NCI-H2196 (cell line): Measurements from ENCODE around the gene PCDHA5.
"Not testable (repeated sequence)": the region's sequence is repeated elsewhere in the genome, so short reads cannot be mapped to it uniquely, and the experiment has no call there.

Experiments
- DNase-seq: peaks from one replicate; lab custom pipeline; 2025; ENCODE audit not compliant: unreplicated experiment; lab: John Stamatoyannopoulos, UW

Gene PCDHA5

DNA sequence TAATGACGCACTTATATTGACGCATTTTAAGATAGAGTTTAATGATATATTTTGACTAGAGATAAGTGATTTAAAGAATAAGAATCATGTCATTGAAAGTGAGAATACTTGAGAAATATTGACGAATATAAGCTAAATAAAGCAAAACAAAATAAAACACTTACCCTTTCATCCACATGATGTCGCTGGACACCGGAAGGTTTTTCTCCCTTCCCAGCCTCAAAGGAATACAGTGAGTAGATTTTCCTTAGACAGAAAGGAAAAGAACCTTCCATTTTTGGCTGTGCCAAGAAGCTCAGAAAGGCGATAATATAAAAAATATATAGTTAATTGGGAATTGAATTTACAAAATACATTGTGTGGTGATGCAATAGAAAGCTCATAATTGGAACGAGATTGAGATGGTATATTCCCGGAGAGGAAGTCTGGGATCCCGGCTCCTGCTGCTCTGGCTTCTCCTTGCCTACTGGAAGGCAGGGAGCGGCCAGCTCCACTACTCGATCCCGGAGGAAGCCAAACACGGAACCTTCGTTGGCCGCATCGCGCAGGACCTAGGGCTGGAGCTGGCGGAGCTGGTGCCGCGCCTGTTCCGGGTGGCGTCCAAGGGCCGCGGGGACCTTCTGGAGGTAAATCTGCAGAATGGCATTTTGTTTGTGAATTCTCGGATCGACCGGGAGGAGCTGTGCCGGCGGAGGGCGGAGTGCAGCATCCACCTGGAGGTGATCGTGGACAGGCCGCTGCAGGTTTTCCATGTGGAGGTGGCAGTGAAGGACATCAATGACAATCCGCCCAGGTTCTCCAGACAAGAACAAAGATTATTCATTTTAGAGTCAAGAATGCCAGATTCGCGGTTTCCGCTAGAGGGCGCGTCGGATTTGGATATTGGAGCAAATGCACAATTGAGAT, at the start of gene PCDHA5:
Gene PCDHA5 (plus strand): TSS at position 239 of the 906 bp plus-strand sequence.
- DNase-seq: no peak

DNA sequence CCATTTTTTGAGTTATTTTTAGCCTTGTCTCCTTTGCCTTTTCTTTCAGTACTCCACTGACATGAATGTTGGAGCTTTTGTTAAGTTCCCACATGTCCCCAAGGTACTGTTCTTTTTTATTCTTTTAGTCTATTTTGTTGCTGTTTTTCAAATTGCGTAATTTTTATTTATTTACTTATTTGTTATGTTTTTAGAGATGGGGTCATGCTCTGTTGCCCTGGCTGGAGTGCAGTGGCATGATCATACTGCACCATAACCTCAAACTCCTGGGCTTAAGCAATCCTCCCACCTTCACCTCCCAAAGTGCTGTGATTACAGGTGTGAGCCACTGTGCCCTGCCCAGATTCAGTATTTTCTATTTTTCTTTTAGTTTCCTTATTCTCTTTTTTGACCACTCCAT, 40.9 kb upstream of the PCDHA5 start:
- no peak for DNase-seq

GRCh38 chr5:140785905-140786686, 35.3 kb upstream of the PCDHA5 start, which contains the start of gene PCDHA1:
PCDHA1 (plus strand) TSS chr5:140786140.
- DNase-seq: peak; percentile 24

- not testable (repeated sequence) for DNase-seq
Observed at GRCh38 chr5:140787422-140787821, 34.0 kb upstream of the PCDHA5 start.

GRCh38 chr5:140787849-140788504, 33.4 kb upstream of the PCDHA5 start:
- not testable (repeated sequence) for DNase-seq

GRCh38 chr5:140791089-140791488, 30.3 kb upstream of the PCDHA5 start:
- DNase-seq: no peak

GRCh38 chr5:140794595-140795258, 26.7 kb upstream of the PCDHA5 start, which contains the start of gene PCDHA2:
PCDHA2 (plus strand) TSS chr5:140794852.
- DNase-seq: no peak

GRCh38 chr5:140795259-140795641, 26.2 kb upstream of the PCDHA5 start:
- no peak for DNase-seq

DNA sequence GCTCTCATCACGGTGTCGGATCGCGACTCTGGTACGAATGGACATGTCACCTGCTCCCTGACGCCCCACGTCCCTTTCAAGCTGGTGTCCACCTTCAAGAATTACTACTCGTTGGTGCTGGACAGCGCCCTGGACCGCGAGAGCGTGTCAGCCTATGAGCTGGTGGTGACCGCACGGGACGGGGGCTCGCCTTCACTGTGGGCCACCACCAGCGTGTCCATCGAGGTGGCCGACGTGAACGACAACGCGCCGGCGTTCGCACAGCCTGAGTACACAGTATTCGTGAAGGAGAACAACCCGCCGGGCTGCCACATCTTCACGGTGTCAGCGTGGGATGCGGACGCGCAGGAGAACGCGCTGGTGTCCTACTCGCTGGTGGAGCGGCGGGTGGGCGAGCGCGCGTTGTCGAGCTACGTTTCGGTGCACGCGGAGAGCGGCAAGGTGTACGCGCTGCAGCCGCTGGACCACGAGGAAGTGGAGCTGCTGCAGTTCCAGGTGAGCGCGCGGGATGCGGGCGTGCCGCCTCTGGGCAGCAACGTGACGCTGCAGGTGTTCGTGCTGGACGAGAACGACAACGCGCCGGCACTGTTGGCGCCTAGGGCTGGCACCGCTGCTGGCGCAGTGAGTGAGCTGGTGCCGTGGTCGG, 25.2 kb upstream of the PCDHA5 start:
- DNase-seq: not testable (repeated sequence)

- no peak for DNase-seq
Observed at GRCh38 chr5:140796718-140797095, 24.7 kb upstream of the PCDHA5 start.

- DNase-seq: peak; percentile 8
Observed at GRCh38 chr5:140800816-140801493, 20.5 kb upstream of the PCDHA5 start, which contains the start of gene PCDHA3. PCDHA3 (plus strand) TSS chr5:140801057.

- DNase-seq: no peak
Observed at GRCh38 chr5:140801494-140801841, 19.9 kb upstream of the PCDHA5 start.

- not testable (repeated sequence) for DNase-seq
Observed at GRCh38 chr5:140802381-140802780, 19.0 kb upstream of the PCDHA5 start.

- DNase-seq: no peak
Observed at GRCh38 chr5:140802781-140803271, 18.6 kb upstream of the PCDHA5 start.

DNA sequence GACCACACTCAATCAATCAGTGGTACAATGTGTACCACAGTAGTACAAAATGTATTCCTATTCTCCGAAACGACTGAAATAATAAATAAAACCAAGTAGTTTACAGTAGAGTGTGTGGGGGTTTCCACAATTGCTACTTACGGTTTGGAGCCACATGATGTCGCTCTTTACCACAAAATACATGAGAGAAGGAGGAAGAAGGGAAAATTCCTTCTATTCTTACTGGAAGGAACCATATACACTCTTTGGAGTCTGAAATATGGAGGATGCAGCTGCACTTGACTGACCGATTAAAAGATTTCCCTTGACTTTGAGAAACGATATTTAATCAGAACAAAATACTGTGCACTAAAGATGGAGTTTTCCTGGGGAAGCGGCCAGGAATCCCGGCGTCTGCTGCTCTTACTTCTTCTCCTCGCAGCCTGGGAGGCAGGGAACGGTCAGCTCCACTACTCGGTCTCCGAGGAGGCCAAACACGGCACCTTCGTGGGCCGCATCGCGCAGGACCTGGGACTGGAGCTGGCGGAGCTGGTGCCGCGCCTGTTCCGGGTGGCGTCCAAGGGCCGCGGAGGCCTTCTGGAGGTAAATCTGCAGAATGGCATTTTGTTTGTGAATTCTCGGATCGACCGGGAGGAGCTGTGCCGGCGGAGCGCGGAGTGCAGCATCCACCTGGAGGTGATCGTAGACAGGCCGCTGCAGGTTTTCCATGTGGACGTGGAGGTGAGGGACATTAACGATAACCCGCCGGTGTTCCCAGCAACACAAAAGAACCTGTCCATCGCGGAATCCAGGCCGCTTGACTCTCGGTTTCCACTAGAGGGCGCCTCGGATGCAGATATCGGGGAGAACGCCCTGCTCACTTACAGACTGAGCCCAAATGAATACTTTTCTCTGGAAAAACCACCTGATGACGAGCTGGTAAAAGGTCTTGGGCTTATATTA, 14.3 kb upstream of the PCDHA5 start, which contains the start of gene PCDHA4:
Gene PCDHA4 (plus strand): TSS at position 235 of the 942 bp plus-strand sequence.
- no peak for DNase-seq

- DNase-seq: not testable (repeated sequence)
Observed at GRCh38 chr5:140808241-140808888, 13.0 kb upstream of the PCDHA5 start.

DNA sequence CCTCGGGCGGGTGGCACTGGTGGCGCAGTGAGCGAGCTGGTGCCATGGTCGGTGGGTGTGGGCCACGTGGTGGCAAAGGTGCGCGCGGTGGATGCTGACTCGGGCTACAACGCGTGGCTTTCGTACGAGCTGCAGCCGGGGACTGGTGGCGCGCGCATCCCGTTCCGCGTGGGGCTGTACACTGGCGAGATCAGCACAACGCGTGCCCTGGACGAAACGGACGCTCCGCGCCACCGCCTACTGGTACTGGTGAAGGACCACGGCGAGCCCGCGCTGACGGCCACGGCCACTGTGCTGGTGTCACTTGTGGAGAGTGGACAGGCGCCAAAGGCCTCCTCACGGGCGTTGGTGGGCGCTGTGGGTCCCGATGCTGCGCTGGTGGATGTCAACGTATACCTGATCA, 12.5 kb upstream of the PCDHA5 start:
- no peak for DNase-seq

GRCh38 chr5:140822281-140822629, 842 bp downstream of the PCDHA5 start:
- DNase-seq: no peak
